ENCODE results near the gene PTGS1.

The PTGS1 gene

GRCh38 chr9:122376796-122377195 lies 6.0 kb downstream of the PTGS1 start:
- no peak for DNase-seq

GRCh38 chr9:122377241-122378164 lies 6.7 kb downstream of the PTGS1 start:
- no peak for DNase-seq

GRCh38 chr9:122378236-122378635 lies 7.4 kb downstream of the PTGS1 start:
- DNase-seq, result no peak

- peak; percentile 17 for DNase-seq
Observed at GRCh38 chr9:122379340-122379739, 8.5 kb downstream of the PTGS1 start.

GRCh38 chr9:122380293-122380692 lies 9.5 kb downstream of the PTGS1 start:
- DNase-seq, result no peak

- no peak for DNase-seq
Observed at GRCh38 chr9:122381206-122381950, 10.6 kb downstream of the PTGS1 start.

- no peak for DNase-seq
Observed at GRCh38 chr9:122382901-122383850, 12.4 kb downstream of the PTGS1 start.

GRCh38 chr9:122383992-122384461 lies 13.2 kb downstream of the PTGS1 start:
- no peak for DNase-seq

GRCh38 chr9:122386311-122386872 lies 15.6 kb downstream of the PTGS1 start:
- no peak for DNase-seq

- DNase-seq, result no peak
Observed at GRCh38 chr9:122387536-122387935, 16.7 kb downstream of the PTGS1 start.

- DNase-seq, result no peak
Observed at GRCh38 chr9:122389195-122389594, 18.4 kb downstream of the PTGS1 start.

- peak; percentile 81 for DNase-seq
Observed at GRCh38 chr9:122389799-122390481, 19.1 kb downstream of the PTGS1 start.

- DNase-seq, result no peak
Observed at GRCh38 chr9:122392284-122392683, 21.5 kb downstream of the PTGS1 start.

- DNase-seq, result no peak
Observed at GRCh38 chr9:122392714-122393113, 21.9 kb downstream of the PTGS1 start.

GRCh38 chr9:122393284-122393983 lies 22.6 kb downstream of the PTGS1 start:
- DNase-seq, result no peak

GRCh38 chr9:122394265-122395125 lies 23.7 kb downstream of the PTGS1 start:
- no peak for DNase-seq

GRCh38 chr9:122396614-122397148 lies 25.9 kb downstream of the PTGS1 start:
- no peak for DNase-seq

GRCh38 chr9:122397749-122398148 lies 26.9 kb downstream of the PTGS1 start:
- no peak for DNase-seq

- DNase-seq, result no peak
Observed at GRCh38 chr9:122398371-122398924, 27.6 kb downstream of the PTGS1 start.

All from GDM1 (cell line).